Measurements from ENCODE around the gene RFTN1.

GRCh38 chr3:16477521-16477920, 36.0 kb downstream of the RFTN1 start:
- TF ChIP-seq CTCF (IDR thresholded peaks at IDR 0.05) (no peak), POLR2A (IDR thresholded peaks at IDR 0.05) (no peak)

All from tibial nerve (tissue), 3 donors.